SKM-1 treated with dmso at 0.1 percent for 144 hours (cell line): Measurements from ENCODE around the gene NTN1.
A peak's percentile ranks its signal among the peaks of the same experiment; 100 is the strongest.

Experiments used
- DNase-seq: peaks from one replicate; lab custom pipeline; 2025; ENCODE audit not compliant: unreplicated experiment; lab: John Stamatoyannopoulos, UW

The NTN1 gene

DNA sequence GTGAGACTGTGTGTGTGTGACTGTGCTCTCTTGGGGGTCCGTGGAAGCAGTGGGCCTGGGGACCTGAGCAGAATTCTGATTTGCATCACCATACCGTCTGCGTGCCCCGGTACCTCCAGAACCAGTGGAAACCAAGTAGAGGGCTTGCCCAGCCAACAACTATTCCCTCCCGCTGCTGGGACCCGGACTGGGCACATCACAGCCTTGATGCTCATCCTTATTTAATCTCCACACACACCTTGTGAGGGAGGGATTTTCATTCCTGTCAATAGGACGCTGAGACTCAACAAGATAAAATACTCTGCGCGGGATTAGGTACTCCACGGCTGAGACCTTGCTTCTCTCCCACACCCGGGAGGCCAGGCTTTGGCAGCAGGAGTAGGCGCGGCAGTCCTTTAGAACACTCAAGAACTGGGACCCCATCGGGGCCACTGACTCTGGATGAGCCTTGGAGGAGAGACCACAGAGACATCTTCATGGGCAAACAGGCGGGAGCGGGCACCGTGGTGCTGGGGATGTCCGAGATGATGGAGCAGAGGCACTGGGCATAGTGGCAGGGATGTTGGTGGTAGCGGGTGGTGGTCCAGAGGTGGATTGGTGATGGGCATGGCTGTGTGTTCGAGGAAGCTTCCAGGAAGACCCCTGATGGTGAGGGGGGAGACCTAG lies 208.0 kb downstream of the NTN1 start:
- DNase-seq: no peak

DNA sequence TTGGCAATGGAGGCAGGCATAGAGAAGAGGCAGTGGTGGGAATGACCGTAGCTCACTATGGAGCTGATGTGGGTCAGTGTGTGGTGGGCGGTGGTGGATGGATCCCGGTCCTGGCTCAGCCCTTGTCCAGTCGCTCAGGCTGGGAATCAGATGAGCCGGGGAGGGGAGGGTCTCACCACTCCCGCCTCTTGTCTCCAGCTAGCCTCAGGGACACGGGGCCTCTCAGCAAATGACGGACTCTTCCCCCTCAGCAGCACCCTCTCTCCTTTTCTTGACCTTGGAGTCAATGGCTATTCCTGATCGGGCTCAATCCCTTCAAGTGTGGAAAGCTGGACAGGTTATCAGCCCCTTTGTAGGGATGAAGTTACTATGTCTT lies 208.5 kb downstream of the NTN1 start:
- DNase-seq: no peak

DNA sequence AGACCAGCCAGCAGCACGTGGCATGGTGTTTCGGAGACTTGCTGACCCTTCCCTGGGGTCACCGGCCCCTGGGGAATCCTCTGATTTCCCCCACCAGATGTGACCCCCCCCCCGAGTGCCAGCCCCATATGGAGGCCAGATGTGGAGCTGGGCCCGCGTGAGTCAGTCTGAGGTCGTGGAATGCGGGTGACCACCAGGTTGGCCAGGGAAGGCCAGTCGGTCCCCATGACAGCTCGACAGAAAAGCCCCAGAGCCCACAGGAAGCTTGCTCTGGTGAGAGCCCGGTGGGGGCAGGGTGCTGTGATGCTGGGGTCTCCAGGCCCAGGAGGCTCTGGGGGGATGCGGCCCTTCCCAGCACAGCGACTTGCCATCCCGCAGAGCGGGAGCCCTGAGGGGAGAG lies 209.0 kb downstream of the NTN1 start:
- DNase-seq: no peak

DNA sequence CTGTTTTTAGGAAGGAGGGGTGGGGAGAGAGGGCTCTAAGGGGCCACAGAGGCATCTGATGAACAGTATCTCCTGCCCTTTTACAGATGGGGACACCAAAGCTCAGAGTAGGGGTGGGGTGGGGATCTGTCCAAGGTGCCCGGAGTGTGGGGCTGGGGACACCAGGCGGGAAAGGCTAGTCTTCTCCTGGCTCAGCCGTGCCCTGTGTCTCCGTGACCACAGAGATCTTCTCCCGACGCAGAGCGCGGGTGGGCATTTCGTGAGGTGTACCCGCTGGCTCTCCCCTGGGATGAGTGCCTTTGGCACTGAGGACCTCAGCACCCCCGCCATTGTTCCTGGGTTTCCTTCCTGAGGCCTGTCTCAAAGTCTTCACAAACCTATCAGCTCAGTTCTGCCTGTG lies 209.6 kb downstream of the NTN1 start:
- DNase-seq: no peak

DNA sequence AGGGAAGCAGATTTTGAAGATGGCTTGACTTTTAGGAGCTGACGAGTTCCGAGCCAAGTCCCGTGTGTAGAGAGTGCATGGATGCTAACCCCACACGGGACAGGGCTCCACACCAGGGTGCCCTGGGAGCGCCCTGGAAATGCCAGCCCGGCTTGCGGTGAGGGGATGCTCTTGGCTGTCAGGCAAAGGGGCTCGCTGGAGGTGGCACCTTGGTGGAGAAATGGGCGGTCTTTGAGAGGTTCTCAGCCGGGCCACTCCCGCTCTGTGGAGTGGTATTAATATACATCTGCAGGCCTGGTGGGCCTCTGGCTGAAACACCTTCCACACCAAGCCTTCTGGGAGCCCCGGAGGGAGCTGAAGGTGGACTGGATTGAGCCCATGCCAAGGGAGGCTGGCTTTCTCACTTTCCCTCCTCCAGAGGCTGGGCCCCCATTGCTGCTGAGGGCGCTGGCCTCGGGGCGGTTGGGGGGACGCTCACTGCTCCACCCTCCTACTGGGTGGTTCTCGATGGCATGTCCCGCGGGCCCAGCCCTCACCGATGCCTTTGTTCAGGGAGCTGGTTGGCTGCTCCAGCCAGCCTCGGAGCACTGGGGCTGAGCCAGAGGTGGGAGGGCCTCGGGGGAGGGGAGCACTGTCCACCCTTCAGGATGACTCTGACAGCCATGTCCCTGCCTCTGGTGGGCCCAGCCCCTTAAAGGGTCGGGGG lies 210.3 kb downstream of the NTN1 start:
- DNase-seq: no peak

DNA sequence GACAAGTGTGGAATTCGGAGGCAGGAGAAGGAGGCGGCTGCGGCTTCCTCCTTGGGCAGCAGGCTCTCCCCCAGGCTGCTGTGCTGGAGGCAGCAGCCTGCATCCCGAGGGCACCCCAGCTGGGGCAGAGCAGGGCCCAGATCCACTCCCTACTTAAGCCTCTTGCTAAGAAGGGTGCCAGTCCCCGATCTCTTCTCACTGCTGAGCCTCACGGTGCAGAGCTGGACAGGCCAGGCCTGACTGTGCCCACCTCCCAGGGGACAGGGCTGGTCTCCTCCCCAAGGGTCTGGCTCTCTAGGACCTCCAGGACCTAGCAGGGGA lies 210.8 kb downstream of the NTN1 start:
- DNase-seq: no peak

DNA sequence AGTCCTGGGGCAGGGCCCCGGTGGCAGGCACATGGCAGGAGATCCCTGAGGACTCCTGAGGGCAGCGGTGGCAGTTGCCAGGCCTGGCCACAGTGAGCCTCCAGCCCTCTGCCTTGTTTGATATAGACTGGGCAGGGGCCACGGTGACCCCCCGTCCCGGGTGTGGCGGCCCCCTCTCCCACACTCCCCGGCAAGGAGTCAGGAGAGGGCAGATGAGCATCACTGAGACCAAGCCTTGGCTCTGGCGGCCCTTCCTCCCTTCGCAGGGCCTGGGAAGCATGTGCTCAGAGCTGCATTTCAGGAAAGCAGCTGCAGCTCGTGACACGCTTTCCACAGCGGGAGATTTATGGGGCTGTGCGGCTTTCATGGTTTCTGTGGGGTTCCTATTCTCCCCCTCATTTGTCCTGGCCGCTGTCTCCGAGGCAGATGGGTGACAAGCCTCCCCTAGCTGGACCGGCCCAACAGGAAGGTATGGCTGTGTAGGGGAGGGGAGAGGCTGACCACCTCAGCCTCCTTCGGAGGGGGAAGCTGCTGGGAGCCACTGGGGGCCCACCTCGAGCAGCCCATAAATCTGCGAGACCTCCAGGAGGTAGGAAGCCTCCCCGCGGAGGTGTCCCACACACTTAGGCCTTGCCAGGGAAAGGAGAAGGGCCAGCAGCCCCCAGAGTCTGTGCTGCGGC lies 211.4 kb downstream of the NTN1 start:
- no peak for DNase-seq

DNA sequence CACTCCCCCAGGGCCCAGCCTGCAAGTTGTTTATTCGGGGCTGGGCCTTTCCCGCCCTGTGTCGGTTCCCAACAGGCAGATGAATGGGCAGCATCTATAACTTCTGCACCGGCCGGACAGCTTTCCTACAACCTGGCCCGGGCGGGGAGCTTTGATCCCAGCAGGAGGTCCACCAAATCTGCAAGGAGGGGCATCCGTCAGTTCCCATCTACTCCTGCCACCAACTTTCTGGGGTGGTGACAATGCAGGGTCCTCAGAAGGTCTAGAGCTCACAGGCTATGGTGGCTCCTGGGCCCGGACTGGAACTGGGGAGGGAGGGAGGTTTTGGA lies 211.9 kb downstream of the NTN1 start:
- no peak for DNase-seq

DNA sequence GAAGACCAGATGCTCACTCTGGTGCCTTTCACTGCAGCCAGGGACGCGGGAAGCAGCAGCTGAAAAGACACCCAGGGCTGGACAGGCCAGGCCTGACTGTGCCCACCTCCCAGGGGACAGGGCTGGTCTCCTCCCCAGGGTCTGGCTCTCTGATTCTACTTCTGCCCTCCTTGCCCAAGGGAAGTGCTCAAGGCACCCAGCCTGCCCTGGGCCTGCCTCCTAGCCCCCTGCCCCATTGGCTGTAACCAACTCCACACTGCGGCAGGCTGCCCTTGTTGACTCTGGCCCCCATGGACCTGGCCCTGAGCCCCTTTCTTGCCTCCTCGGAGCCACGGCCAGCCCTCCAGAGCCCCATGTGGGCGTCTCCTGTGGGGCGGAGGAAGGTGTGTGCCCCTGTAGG lies 212.5 kb downstream of the NTN1 start:
- DNase-seq: no peak

DNA sequence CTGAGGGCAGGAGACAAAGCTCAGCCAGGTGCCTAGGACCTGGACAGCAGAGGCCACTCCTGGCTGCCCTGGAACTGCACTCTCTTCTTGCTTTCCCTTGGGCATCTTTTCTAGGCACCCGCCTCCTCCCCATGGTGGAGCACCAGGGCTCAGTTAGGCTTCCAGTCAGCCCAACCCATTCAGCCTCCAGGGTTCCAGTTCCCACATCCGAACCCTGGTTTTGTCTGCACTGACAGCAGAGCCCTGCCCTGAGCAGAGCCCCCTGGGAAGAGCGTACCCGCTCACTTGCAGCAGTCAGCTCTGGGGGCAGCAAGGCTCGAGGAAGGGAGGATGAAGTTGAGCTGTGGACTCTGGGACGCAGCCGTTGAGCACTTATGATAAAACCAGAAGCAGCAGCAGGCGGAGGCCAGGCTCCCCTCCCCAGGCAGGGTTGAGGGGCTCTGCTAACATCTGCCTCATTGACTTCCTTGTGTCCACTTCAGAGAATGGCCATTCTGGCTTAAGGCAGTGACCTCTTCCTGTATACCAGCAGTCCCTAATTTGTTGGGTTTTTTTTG lies 213.2 kb downstream of the NTN1 start:
- DNase-seq: no peak

DNA sequence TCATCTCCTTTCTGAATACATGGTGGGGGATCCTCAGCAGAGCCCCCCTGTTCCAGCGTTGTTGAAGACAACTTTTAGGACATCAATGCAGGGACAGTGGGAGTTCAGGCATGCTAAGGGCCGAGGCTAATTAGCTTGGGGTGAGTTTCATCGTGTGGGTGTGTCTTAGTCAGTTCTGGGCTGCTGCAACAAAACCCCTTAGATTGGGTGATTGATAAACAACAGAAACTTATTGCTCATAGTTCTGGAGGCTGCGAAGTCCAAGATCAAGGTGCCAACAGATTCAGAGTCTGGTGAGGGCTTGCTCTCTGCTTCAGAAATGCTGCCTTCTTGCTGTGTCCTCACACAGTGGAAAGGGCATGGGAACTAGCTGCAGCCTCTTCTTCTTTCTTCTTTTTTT lies 214.0 kb downstream of the NTN1 start:
- no peak for DNase-seq

DNA sequence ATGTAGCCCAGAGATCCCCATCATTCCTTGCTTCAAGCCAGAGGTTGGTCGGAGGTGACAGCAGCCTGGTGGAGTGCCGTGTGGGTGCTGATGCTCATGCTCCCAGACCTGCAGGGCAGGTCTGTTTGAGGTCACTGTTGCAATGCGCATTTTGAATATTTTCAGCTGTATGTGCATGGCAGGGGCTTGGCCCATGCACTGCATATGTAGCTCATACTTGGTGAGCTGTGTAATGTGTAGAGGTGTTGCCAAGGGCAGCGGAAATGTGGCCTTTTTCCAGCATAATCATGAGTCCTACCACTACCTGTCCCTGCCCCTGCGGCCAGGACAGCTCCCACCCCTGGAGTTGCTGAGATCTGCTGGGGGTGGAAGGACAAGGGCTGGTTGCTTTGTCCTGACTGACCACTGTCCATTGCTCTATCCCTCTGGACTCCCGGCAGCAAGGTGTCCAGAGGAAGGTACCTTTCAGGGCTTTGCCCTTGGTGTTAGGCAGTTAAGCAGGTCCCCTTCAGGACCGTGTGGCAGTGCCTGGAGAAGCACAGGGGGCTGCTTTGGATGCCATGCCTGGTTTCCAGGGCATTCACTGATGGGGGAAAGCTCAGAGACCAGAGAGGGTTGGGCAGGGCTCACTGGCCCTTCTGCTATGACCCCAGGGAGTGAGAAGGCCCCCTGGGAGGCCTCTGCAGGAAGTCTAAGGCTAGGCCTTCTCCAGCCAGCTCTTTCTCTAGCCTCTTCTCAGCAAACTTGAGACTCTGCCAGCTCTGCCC lies 215.2 kb downstream of the NTN1 start:
- DNase-seq: no peak

DNA sequence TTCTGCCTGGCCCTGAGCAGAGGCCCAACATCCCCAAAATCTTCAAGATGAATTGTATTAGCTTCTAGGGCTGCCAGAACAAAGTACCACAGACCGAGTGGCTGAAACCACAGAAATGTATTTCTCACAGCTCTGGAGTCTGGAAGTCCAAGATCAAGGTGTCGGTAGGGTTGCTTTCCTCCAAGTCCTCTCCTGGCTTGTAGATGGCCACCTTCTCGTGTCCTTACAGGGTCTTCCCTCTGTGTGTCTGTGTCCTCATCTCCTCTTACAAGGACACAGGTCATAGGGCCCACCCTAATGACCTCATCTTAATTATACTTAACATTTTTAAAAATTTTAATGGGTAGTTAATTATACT lies 215.7 kb downstream of the NTN1 start:
- DNase-seq: no peak

DNA sequence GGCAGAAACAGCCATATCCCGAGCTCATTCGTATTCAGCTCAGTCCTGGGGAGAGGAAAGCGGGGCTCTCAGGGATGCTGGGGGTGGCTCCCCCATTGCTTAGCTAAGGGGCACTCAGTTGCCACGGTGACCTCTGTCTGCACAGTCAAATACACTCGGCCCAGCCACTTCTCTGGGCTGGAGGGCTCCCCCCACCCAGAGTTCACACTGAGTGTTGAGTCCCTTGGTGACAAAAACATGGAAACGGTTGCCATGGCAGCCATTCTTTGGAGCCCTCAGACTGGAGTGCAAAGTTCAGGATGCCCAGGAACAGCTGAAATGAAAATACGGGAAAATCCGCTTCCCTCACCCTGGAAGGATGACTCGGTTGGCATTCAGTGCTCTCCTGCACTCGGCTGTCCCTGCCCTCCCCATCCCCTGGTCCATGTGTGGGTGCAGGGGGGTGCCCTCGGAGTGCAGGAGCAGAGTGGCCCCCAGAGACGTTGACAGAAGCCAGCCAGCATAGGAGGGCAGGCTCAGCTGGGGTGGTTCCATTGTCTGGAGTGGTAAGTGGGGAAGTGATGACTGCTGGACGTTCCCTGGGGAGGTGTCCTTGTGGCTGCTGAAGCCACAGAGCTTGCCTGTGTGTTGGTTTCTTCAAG lies 216.5 kb downstream of the NTN1 start:
- DNase-seq: no peak

DNA sequence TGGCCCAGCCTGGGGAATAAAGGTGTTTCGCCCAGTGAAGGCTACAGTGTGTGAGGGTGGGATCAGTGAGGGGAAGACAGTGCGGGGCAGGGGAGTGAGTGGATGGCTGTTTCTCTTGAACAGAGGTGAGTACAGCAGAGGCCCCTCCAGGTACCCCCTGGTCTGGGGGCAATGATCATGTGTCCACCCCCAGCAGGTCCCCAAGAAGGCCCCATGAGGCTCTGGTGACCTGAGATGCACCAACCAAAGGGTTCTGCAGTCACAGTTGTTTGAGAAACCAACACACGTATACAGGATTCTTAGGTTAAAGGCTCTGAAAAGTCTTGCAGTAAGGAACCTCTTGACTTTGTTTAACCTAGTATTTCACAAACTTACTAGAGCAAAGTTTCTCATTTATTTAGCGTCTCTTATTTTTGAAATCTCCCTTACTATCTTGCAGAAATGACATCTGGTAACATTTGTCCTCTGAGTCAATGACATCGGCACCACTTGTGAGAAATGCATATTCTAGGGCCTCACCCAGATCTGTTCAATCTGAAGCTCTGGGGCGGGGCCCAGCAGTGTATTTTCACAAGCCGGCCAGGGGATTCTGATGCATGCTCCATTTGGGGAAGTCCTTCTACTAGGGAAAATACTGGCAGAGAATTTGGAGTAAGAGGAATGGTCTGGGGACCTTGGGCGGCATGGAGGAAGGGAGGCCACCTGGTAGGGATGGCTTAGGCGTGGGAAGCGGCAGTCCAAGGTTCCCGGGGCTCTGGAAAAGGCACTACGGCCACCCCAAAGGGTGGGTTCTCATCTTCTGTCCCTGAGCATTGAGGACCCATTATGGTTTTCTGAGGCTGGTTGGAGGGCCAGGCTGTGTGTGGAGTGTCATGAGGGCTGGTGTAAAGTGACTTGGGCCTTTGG lies 217.3 kb downstream of the NTN1 start:
- no peak for DNase-seq

DNA sequence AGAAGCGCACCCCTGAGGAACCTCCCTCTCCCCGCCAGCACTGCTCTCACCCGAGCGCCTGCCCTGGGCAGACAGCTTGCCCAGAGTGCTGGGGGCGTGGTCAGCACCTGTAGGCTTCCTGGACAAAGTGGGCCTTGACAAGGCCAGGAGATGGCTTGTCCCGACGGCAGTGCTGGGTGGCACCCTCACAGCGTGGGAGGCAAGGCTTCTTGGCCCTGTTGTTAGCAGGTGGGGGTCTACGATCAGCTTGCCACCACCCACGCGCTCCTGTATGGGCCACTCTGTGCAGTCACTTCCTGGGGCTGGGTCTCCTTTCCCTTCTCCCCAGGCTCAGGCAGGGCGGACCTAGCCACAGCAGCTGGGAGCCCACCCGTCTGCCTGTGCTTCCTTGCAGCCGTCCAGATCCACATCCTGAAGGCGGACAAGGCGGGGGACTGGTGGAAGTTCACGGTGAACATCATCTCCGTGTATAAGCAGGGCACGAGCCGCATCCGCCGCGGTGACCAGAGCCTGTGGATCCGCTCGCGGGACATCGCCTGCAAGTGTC lies 218.0 kb downstream of the NTN1 start:
- DNase-seq: no peak

DNA sequence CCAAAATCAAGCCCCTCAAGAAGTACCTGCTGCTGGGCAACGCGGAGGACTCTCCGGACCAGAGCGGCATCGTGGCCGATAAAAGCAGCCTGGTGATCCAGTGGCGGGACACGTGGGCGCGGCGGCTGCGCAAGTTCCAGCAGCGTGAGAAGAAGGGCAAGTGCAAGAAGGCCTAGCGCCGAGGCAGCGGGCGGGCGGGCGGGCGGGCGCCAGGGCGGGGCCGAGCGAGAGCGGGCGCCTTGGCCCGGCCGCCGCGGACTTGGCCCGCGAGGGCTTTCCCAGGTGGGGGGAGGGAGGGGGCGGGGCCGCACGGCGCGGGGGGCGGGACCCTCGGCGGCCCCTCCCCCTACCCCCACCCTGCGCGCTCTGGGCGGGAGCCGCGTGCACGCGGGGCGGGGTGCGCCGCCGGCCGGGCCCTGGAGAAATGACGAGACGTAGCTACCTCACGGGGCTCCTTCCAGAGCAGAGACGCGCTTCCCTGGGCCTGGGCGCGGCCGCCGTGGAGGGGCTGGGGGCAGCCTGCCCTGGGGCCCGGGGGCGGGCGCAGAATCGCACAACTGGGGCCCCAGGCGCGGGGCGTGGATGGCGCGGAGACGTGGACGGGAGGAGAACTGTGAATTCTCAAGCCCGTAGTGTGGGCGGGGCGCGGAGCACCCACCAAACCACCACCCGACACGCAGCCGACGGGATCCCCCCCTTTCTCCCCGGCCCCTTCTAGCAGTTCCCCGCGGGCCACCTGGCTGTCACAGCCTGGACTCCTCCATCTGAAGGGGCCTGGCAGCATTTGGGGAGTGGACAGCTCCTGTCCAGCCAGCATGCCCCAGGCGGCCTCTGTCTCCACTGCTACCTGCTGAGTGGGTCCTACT lies 218.7 kb downstream of the NTN1 start:
- peak; percentile 6 for DNase-seq

DNA sequence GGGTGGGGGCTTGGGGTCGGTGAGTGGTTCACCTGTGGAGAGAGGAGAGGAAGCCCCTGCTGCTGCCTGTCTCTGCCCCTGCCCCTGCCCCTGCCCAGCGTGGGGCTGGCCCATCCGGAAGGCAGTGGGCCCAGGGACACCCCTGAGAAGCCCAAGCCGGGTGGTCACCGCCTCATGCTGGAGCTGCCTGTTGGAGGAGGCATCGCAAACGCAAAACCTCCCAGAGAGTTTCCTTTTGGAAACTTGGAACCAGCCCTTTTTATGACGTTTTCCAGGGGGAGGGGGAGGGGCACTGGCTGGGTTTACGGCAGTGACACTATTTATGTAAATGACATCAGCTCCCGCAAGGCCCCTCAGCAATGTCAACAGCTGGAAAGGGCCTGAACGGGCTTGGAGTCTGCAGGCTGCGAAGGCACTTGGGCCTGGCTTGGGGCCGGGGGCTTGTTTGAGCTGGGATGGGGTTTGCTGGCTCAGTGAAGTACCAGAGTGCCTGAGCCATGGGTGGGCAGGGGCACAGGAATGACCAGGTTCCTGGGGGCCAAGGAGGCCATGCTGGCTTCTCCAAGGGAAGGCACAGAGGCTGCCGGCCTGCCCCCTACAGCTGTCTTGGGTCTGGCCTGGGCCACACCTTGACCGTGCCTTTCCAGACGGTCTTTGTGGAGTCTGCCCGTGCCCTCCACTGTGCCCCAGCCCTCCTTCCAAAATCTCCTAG lies 219.5 kb downstream of the NTN1 start:
- no peak for DNase-seq

DNA sequence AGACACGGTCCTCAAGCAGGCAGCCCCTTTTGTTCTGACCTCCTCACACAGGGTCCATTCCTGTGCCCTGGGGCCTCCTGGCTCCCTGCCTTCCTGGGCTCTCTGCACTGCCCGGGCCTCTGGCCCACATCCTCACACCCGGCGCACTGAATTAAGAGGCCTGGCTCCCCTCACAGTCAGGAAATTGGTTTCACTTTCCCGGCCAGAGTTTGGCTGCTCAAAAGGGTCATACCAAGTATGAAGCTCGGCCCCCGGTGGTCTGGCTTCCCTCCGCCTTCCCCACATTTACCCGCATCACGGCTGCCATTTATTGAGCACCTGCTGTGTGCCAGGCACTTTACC lies 220.0 kb downstream of the NTN1 start:
- DNase-seq: no peak
